HG03457 (cell line): ENCODE measurements around the gene HTD2.
"Not testable (repeated sequence)": the region's sequence is repeated elsewhere in the genome, so short reads cannot be mapped to it uniquely, and the experiment has no call there.

ENCODE experiments used
- ATAC-seq: cut with Tn5 transposase; IDR thresholded peaks from one replicate; pipeline ENCODE4 v1.9.1; 2021; ENCODE audit warnings: moderate number of reproducible peaks; ENCODE audit not compliant: unreplicated experiment

The HTD2 gene

DNA sequence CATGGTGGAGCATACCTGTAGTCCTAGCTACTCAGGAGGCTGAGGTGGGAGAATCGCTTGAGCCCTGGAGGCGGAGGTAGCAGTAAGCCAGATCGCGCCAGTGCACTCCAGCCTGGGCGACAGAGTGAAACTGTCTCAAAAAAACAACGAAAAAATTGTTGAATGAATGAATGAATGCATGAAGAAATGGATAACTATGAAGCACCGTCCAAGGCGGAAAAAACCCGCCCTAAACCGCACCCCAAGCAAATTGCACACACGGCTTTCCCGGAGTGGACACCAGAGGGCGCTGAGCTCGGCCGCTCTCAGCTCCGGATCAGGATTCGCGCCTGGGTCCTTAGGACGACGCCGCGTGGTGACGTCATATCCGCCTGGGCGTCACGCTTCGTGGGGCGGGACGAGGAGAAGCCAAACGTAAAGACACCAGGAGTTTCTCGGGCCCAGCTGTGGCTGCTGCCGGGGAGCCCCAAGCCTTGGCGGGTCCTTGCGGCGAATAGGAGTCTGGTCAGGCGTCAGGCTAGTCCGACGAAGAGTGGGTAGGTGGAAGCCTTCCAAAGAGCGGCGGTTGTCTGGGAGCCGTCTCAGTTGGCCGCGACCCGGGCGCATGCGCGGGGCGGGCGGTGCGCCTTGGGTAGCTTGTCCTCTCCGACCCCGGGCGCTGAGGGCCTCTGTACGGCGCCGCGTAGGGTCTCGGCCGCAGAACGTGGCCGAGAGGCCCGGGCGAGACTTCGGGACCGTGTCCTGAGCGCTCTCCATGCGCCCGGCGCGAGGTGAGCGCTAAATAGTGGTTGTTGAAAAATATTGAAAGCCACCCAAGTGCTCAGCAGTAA is at the start of gene HTD2, which contains the start of gene RPP14:
Gene HTD2 (plus strand): TSS at position 639 of the 830 bp plus-strand sequence. CDS start 11,094 bp downstream, outside the sequence.
Gene RPP14 (plus strand): TSS at position 364 of the 830 bp plus-strand sequence. CDS start 4,085 bp downstream, outside the sequence.
- peak; percentile 69 for ATAC-seq

DNA sequence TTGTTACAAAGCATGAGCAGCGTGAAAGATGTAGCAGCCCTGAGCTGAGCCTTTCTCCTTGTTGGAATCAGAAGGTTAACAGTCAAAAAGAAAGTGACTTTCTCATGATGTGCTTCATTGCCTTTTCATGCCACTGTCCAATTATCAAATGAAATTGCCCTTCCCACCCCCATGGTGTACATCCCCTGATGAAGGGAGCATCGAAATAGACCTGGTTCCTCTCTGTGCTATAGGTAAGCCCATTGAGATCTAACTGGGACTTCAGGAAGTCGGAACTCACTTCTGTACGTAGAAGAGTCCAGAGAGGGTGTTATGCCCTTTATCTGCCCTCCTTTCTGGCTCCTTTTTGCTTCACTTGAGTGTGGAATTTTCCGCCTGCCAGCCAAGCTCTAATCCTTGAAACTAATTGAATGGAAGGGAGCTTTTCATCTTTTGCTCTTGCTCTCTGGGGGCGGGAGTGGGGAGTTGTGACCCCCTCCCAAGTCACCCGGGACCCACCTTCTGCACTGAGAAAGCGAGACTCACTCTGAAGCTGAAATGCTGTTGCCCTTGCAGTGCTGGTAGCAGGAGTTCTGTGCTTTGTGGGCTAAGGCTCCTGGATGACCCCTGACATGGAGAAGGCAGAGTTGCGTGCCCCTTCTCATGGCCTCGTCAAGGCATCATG is 47.8 kb upstream of the HTD2 start:
- ATAC-seq: no peak

DNA sequence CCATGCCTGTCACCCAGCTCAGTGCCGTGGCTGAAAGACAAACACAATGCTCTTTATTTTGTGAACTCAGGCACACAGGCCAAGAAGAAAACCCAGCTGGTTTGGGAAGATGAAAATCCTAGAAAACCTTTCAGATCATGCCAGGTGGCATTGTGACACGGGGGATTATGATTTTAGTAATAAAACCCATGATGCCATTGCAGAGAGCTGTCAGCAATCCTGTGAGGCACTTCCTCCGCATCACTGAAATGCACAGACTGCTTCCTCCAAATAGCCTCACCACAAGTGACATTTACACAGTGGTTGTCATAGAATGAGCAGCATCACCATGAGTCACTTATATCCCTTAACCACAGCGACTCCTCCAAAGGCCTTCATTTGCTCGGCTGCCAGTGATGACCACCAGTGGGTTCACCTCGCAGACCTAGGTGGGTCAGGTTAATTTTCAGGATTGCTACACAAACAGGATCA is 46.0 kb upstream of the HTD2 start:
- no peak for ATAC-seq

DNA sequence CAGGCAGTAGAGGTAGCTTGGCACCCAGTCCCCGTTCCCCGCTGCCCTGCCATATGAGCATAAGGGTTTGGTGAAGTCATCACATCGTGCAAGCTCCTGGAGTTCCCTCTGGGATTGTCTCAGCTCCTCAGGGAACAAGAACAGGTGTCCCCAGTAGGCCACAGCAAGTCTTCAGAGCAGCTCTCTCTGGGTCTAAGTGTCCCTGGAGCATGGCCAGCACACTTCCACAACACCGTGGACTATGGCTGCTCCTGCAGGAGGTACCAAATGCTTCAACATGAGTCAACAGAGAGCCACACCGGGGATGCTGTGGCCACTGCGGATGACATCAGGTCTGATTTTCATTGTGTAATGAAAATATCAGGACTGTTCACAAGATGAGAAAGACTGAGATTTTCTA is 45.6 kb upstream of the HTD2 start:
- ATAC-seq: no peak

DNA sequence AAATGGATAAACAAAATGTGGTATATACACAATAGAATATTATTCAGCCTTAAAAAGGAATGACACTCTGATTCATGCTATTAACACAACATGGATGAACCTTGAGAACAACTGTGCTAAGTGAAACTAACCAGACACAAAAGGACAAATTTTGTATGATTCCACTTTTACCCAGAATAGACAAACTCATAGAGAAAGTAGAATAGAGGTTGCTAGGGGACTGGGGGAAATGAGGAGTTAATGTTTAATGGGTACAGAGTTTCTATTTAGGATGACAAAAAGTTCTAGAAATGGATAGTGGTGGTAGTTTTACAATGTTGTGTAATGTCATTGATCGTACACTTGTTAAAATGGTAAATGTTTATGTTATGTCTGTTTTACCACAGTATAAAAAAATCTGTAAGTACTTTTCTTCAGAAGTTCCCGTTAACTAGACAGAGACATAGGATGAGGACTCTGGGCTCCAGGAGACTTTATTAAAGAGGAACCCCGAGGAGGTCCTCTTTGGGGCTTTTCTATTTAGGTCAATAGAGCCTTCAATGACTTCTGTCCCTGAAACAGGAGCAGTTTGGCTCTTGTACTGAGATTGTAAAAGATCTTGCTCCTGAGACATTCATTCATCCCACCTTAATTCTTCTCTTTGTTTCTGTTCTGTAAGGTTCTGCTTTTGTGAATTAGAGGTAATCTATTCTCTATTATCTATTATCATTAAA is 44.2 kb upstream of the HTD2 start:
- peak; percentile 85 for ATAC-seq

DNA sequence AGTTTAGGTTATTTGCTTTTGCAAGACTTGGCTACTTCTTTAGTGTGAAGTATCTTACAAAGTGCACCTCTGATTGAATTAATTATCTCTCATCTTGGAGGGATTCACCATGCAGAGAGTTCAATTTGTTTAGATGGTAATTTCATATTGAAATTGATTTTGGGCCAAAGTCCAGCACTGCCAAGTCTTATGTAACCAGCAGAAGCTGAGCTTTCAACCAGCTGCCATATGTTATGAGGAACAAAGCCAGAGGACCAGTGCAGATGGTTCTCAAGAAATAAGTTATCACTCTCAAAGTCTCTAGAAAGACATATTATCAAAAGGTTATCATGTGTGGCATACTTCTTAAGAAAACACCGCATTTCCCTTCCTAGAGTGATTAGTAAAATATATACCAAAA is 39.7 kb upstream of the HTD2 start:
- ATAC-seq: no peak

DNA sequence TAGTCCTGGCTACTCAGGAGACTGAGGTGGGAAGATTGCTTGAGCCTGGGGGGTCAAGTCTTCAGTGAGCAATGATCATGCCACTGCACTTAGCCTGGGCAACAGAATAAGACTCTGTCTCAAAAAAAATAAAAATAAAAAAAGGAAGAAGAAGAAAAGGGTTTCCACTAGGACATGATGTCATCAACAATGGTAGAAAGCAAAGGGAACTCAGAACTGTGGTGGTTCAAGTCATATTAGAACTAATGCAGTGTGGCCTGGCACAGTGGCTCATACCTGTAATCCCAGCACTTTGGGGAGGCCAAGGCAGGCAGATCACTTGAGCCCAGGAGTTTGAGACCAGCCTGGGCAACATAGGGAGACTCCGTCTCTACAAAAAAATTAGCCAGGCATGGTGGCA is 38.8 kb upstream of the HTD2 start:
- ATAC-seq: not testable (repeated sequence)

DNA sequence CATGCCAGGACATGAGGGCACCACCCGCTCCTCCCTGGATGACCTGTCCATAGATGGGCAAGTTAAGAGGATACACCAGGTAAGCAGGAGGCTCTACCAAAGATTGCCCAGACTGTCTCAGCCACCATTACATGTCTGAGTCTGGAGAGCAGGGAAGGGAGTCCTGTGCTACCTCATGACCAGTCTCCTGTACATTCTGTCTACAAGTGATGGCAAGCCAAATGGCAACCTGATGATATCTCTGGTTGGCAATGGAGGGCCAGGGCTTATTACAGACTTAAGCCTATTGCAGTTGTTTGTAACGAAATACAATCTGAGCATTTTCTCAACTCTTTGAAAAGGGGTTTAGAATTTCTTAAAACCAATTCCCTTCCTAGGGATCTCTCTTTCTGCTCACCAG is 37.0 kb upstream of the HTD2 start:
- ATAC-seq: no peak

DNA sequence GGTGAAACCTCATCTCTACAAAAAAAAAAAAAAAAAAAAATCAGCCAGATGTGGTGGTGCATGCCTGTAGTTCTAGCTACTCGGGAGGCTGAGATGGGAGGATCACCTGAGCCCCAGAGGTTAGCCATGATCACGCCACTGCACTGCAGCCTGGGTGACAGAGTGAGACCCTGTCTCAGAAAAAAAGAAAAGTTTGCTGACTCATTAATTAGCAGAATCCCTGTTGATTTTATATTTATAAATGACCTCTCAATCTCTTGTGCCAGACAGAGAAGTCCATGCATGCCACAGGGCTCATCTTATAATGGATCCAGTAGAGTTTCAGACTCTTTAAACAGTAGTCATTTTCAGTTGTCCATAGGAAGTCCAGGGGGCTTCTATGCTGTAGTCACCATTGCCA is 35.8 kb upstream of the HTD2 start:
- ATAC-seq: no peak

DNA sequence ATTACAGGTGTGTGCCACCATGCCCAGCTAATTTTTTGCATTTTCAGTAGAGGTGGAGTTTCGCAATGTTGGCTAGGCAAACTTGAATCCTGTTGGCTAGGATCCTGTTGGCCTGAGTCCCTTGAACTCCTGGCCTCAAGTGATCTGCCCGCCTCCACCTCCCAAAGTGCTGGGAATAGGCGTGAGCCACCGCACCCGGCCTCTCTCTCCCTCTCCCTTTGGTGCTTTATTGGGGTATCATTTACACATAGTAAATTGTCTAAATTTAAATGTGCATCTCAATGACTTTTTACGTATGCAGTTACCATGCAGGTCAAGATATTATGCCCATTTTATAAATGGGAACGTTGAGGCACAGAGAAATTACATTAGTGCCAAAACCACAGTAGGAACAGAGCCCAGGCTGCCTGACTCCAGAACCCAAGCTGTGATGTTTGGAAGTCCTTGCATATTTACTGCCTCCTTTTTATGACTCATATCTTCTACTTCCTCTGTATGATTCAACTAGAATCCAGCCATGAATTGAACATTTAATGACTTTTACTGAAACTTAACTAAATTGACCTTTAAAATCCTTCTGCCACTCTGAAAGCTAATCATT is 34.3 kb upstream of the HTD2 start:
- no peak for ATAC-seq

DNA sequence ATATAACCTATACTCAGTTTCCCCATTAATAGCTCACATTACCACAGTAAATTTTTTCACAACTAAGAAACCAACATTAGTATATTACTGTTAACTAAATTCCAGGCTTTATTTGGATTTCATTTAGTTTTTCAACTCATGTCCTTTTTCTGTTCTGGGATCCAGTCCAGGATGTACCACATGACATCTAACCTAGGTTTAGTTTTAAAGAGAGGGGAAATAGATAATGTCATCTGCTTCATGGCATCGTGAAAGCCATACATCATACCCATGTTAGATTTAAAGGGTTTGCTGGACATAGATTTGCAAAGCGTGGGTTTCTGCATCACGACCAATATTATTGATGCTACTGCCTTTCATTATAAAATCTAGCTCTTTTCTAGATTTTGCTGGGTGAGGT is 33.4 kb upstream of the HTD2 start:
- no peak for ATAC-seq

DNA sequence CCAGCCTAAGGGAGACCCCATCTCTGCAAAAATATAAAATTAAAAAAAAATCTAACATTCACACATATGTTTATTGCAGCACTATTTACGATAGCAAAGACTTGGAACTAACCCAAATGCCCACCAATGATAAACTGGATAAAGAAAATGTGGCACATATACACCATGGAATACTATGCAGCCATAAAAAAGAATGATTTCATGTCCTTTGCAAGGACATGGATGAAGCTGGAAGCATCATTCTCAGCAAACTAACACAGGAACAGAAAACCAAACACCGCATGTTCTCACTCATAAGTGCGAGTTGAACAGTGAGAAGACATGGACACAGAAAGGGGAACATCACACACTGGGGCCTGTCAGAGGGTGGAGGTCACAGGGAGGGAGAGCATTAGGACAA is 33.0 kb upstream of the HTD2 start:
- ATAC-seq: not testable (repeated sequence)

DNA sequence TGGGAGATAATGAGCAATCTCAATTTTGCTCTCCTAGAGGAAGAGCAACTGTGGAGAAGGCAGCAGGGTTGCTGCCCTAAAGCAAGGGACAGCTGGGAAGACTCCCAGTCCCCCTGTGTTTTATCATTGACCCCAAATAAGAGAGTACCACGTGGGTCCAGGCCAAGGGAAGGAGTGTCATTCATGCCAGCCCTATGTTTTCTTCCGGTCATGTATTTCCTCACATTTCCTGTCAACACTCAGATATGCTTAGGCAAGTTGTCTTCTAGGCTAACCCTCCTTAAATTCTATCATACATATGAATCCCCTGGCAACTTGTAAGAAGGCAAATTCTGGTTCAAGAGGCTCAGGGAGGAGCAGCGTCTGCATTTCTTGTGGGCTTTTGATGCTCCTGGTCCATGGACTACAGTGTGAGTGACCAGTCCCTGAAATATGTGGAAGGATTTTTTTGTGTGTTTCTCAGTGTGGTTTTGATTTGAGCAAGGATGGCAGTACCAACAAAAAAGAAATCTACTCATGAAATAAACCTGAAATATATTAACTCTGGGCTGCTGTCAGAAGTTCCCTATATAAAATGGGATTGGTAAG is 32.2 kb upstream of the HTD2 start:
- no peak for ATAC-seq

DNA sequence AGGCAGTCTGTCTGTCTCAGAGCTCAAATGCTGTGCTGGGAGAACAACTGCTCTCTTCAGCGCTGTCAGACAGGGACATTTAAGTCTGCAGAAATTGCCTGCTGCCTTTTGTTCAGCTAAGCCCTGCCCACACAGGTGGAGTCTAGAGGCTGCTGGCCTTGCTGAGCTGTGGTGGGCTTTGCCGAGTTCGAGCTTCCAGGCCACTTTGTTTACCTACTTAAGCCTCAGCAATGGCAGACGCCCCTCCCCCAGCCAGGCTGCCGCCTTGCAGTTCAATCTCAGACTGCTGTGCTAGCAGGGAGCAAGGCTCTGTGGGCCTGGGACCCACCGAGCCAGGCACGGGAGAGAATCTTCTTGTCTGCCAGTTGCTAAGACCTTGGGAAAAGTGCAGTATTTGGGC is 25.3 kb upstream of the HTD2 start:
- no peak for ATAC-seq

DNA sequence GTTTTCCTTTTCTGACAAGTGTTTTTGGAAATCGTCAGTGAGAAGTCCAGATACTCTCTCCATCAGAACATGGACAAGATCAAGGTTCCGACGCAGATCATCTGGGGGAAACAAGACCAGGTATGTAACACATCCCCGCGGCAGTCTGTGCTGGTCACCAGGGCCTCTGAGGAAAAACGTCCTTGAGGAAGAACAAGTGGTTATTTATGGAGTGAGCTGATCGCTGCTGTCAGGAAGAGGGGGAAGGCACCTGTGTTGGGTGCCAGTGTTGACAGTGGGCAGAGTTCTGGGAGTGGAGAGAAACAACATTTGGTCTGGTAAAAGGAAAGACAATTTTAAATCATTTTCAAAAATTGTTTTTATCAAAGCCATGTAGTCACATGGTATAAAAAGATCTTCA is 21.0 kb upstream of the HTD2 start:
- ATAC-seq: no peak

DNA sequence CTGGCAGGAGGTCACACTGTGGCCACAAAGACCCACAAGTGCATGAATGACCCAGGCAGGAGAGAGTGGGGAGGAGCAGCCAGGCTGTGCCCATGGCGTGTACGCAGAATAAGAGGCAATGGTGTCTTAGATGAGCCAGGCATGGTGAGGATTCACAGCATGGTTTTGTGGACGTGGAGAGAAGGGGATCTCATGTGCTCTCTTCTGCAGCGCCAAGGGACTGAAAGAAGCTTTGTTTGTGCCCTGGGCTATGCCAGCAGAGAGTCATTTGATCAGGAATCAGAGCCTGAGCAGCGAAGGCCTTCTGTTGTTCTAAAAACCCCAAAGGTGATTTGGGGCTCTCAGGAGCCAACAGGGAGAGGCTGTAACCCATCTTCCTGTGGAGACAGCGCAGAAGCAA is 19.0 kb upstream of the HTD2 start:
- no peak for ATAC-seq

DNA sequence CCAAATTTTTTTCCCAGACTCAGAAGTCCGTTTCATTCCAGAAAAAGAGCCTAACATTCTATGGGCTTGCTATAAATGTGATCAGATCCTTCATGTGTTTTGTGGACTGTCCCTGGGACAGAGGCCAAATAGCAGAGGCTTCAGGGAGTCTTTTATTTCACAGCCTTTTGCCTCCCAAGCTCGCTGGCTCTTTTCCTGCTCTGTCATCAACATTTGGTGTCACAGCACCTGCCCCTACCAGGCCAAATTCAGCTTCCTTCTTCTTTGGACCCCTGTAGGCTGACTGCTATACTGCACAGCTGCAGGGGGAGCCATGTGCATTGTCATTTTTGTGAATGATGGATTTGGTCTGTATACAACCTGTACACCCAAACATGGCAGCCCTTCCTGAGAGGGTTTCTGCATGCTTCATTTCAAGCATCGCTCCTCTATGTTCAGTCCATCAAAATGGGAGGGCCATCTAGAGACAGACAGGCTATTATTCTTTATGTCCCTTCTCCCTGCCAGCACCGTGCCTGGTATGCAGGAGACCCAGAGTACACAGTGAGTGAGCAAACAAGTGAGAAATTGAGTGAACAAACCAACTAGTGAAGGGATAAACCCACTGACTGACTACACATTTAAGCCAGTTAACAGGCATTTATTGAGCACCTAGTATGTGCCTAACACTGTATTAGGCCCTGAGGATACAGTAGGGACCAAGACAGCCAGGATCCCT is 18.1 kb upstream of the HTD2 start:
- no peak for ATAC-seq

DNA sequence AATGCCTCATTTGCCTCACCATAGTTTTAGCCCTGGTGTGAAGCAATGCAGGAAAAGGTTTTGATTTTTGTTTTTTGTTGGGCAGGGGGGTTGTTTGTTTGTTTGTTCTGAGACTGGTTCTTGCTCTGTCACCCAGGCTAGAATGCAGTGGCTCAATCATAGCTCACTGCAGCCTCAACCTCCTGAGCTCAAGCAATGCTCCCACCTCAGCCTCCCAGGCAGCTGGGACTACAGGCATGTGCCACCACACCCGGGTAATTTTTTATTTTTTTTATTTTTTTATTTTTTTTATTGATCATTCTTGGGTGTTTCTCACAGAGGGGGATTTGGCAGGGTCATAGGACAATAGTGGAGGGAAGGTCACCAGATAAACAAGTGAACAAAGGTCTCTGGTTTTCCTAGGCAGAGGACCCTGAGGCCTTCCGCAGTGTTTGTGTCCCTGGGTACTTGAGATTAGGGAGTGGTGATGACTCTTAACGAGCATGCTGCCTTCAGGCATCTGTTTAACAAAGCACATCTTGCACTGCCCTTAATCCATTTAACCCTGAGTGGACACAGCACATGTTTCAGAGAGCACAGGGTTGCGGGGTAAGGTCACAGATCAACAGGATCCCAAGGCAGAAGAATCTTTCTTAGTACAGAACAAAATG is 17.2 kb upstream of the HTD2 start:
- not testable (repeated sequence) for ATAC-seq

DNA sequence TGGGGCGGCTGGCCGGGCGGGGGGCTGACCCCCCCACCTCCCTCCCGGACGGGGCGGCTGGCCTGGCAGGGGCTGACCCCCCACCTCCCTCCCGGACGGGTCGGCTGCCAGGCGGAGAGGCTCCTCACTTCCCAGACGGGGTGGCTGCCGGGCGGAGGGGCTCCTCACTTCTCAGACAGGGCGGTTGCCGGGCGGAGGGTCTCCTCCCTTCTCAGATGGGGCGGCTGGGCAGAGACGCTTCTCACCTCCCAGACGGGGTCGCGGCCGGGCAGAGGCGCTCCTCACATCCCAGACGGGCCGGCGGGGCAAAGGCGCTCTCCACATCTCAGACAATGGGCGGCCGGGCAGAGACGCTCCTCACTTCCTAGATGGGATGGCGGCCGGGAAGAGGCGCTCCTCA is 15.9 kb upstream of the HTD2 start:
- not testable (repeated sequence) for ATAC-seq
